OCI-M1 (cell line): Measurements from ENCODE around the gene C13orf46.
A peak's percentile ranks its signal among the peaks of the same experiment; 100 is the strongest.

Experiments used
- DNase-seq: peaks from one replicate; lab custom pipeline; 2025; lab: John Stamatoyannopoulos, UW

C13orf46 gene

GRCh38 chr13:114009590-114010400 lies 35.9 kb upstream of the C13orf46 start:
- no peak for DNase-seq

- DNase-seq, result no peak
Measured at GRCh38 chr13:114008964-114009589, 35.2 kb upstream of the C13orf46 start.

- DNase-seq, result no peak
Measured at GRCh38 chr13:114007566-114007965, 33.7 kb upstream of the C13orf46 start.

GRCh38 chr13:114005206-114005724 lies 31.4 kb upstream of the C13orf46 start:
- DNase-seq, result no peak

GRCh38 chr13:114004420-114005205 lies 30.7 kb upstream of the C13orf46 start:
- DNase-seq, result peak; percentile 91

- DNase-seq, result no peak
Measured at GRCh38 chr13:114002771-114003321, 29.0 kb upstream of the C13orf46 start.

- DNase-seq, result no peak
Measured at GRCh38 chr13:114002009-114002544, 28.2 kb upstream of the C13orf46 start.

- DNase-seq, result no peak
Measured at GRCh38 chr13:114001331-114002008, 27.6 kb upstream of the C13orf46 start.

GRCh38 chr13:114000151-114001040 lies 26.5 kb upstream of the C13orf46 start:
- DNase-seq, result no peak

GRCh38 chr13:113999618-113999910 lies 25.7 kb upstream of the C13orf46 start:
- DNase-seq, result no peak

GRCh38 chr13:113998781-113999617 lies 25.1 kb upstream of the C13orf46 start:
- no peak for DNase-seq

- DNase-seq, result no peak
Measured at GRCh38 chr13:113997845-113998751, 24.2 kb upstream of the C13orf46 start.

GRCh38 chr13:113996912-113997745 lies 23.3 kb upstream of the C13orf46 start:
- no peak for DNase-seq

GRCh38 chr13:113996081-113996911 lies 22.4 kb upstream of the C13orf46 start:
- DNase-seq, result no peak

- DNase-seq, result no peak
Measured at GRCh38 chr13:113995051-113995601, 21.2 kb upstream of the C13orf46 start.

- no peak for DNase-seq
Measured at GRCh38 chr13:113992276-113993005, 18.6 kb upstream of the C13orf46 start.
